VCaP (cell line): ENCODE measurements around the gene IL2RG.

Source experiments
- H3K27ac ChIP-seq: fragments of 450-650 bp; 2 replicates; pipeline ENCODE4 v1.5.1; 2017
- CTCF ChIP-seq: fragments of 450-650 bp; conservative IDR thresholded peaks from 2 replicates; pipeline ENCODE4 v1.5.1; 2017; ENCODE audit warnings: mild to moderate bottlenecking, moderate library complexity

IL2RG gene

DNA sequence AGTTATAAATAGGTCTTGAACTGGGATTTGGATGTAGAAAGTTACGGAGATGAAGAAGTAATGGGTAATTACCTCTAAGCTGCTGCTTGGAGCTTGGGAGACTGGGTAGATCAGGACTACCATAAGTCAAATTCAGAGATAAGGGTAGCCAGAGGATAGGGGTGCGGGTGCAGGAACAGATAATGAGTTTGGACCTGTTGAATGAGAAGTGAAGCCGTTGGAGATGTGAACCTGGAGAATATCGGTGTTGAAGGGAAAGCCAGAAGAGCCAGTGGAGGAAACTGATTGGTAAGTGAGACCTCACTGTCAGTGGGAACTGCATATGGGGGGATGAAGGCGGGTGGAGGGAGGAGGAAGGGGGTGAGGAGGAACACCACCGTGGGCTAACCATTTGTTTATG lies 16.3 kb downstream of the IL2RG start:
- H3K27ac ChIP-seq, result peak overlapping the region; percentile 51; the same call in 1 of the 2 replicates
- no peak for TF ChIP-seq CTCF

- TF ChIP-seq CTCF, result no peak
- H3K27ac ChIP-seq, result no peak overlapping the region
Measured at GRCh38 chrX:71091263-71091662, 20.1 kb downstream of the IL2RG start.

DNA sequence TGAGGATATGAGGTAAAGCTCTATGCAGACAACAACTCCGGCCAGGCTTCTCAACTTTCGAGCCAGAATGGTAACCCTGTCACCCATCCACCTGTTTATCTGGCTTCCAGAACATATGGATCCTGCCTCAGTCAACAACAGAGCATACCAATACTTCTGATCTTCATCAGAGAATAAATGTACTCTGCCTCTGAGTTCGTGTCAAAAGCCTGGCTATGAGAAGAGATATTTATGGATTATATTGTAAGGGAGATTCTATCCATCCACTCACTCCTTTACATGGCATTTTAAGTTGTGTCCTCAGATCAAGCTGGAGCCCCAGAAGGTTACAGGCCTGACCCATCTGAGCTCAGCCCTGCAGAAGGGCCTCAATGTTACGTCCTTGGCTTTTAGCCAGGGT lies 25.5 kb downstream of the IL2RG start:
- no peak for TF ChIP-seq CTCF
- H3K27ac ChIP-seq, result no peak overlapping the region

GRCh38 chrX:71082822-71083221 lies 28.6 kb downstream of the IL2RG start:
- H3K27ac ChIP-seq, result no peak overlapping the region
- TF ChIP-seq CTCF, result no peak

- no peak for TF ChIP-seq CTCF
Measured at GRCh38 chrX:71082124-71082647, 29.2 kb downstream of the IL2RG start.

DNA sequence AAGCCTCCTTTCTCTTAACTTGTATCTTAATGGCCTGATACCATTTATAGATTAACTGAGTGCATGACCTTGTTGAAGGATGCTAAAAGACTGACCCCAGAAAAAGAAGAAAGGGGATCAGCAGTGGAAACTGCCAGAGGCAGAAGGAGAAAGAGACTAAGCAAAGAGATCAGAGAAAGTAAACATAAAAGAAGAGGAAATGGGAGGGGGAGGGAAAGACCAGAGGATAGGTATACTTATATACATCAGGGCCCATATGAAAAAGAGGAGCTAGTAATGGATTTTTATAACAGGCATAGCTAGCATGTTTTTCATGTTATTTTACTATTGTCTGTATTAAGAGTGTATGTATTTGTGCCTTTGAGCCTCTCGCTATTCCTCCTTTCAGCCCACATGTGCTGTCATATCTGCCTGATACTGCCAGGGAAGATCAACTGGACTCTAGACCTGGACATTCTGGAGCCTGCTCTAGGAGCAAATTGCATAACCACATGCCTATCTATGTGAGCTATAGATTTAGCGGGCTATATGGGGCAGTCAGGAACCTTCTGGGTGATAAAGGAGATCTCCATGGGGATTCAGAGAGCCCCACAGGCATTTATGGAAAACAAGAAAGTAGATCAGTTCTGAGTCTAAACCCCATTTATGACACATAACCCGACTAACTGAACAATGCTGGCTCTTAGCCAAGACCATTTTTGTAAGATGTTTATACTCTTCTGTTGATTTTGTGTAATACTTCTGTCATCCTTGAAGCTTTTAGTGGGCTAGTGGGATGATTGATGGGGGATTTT lies 29.9 kb downstream of the IL2RG start:
- H3K27ac ChIP-seq, result no peak overlapping the region
- TF ChIP-seq CTCF, result no peak

More at GRCh38 chrX:71082124-71082647, 29.2 kb downstream of the IL2RG start:
- no peak overlapping the region for H3K27ac ChIP-seq

DNA sequence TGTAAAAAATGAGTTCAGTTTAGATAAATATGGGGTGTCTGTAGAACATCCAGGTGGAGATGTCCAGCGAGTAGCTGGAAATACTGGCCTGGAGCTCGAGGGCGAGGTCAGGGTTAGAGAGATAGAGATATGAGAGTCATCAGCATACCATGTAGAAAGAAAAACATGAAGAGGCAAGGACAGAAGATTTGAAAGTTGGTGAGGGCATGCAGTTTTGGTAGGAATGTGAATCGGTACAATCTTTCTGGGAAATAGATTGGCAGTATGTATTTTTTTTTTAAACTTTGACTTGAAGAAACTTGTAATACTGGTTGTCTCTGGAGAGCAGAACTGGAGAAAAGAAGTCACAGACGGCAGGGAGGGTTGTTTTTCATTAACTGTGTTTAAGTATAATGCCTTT lies 40.8 kb downstream of the IL2RG start:
- TF ChIP-seq CTCF, result no peak
- no peak overlapping the region for H3K27ac ChIP-seq
